Mesothelial cell of epicardium (in vitro differentiated cells): ENCODE results near the gene BSND. TPM values are rescaled to one million over a fixed set of nuclear protein-coding genes. Genes with fewer than 3 reads are reported as not detected.

Experiments used
- DNase-seq, 2 experiments: peaks; one replicate each; pipeline ENCODE4 v3.0.0; 2021; ENCODE audit warnings: low spot score in 2 of 2; ENCODE audit not compliant: unreplicated experiment in 2 of 2
- H3K27ac Mint-ChIP-seq: 2 replicates; pipeline ENCODE4 v1.8.0; 2021; ENCODE audit warnings: mixed read lengths
- H3K27me3 Mint-ChIP-seq: 2 replicates; pipeline ENCODE4 v1.8.0; 2021; ENCODE audit warnings: low read depth, mixed read lengths
- H3K36me3 Mint-ChIP-seq: 2 replicates; pipeline ENCODE4 v1.8.0; 2021; ENCODE audit warnings: mixed read lengths
- H3K4me1 Mint-ChIP-seq: 2 replicates; pipeline ENCODE4 v1.8.0; 2021; ENCODE audit warnings: mixed read lengths
- H3K4me3 Mint-ChIP-seq: 2 replicates; pipeline ENCODE4 v1.8.0; 2021; ENCODE audit warnings: mild to moderate bottlenecking, moderate library complexity, mixed read lengths
- H3K9me3 Mint-ChIP-seq: 2 replicates; pipeline ENCODE4 v1.8.0; 2021; ENCODE audit warnings: mixed read lengths
- total RNA-seq: library from RNA; stranded (reverse); gene quantifications from 3 replicates; pipeline ENCODE4 v1.2.1, GENCODE V29; 2021
- TF ChIP-seq, protein P1 (sequence below): fragments of 200-600 bp; sonication (generic); IDR thresholded peaks from one replicate; pipeline ENCODE4 v1.5.0; 2021; ENCODE audit warnings: antibody characterized with exemption; ENCODE audit not compliant: unreplicated experiment

BSND gene
- total RNA-seq, 1 donor from 2014 or later: 0.09 TPM

GRCh38 chr1:55010887-55011217, 12.1 kb downstream of the BSND start:
- H3K27me3 Mint-ChIP-seq: peaks cover 14% of the 10 kb centered on the region
- DNase-seq: no peak
- peaks cover 6% of the 10 kb centered on the region for H3K9me3 Mint-ChIP-seq
- H3K27ac Mint-ChIP-seq: no peak overlapping the region
- peaks cover 2% of the 10 kb centered on the region for H3K36me3 Mint-ChIP-seq
- no peak overlapping the region for H3K4me3 Mint-ChIP-seq
- H3K4me1 Mint-ChIP-seq: no peaks in the 10 kb centered on the region
- TF ChIP-seq, protein P1, sequence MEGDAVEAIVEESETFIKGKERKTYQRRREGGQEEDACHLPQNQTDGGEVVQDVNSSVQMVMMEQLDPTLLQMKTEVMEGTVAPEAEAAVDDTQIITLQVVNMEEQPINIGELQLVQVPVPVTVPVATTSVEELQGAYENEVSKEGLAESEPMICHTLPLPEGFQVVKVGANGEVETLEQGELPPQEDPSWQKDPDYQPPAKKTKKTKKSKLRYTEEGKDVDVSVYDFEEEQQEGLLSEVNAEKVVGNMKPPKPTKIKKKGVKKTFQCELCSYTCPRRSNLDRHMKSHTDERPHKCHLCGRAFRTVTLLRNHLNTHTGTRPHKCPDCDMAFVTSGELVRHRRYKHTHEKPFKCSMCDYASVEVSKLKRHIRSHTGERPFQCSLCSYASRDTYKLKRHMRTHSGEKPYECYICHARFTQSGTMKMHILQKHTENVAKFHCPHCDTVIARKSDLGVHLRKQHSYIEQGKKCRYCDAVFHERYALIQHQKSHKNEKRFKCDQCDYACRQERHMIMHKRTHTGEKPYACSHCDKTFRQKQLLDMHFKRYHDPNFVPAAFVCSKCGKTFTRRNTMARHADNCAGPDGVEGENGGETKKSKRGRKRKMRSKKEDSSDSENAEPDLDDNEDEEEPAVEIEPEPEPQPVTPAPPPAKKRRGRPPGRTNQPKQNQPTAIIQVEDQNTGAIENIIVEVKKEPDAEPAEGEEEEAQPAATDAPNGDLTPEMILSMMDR: no peak

DNA sequence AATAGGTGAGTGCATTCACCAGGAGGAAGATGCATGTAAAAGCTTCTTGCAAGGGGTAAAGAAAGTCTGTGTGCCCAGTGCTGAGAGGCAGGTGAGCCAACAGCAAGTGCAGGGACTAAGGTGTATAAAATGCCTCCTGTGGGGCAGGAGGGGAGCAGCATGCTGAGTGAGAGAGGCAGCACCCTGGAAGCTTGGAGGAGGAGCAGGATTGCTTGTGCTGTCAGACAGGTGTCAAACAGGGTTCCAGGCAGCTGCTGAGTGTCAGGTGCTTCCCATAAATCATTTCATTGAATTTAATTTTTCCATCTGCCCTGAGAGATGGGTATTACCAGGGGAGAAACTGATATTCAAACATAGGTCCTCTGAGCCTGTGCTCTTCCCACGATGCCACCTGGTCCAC, 13.9 kb downstream of the BSND start:
- no peak overlapping the region for H3K4me3 Mint-ChIP-seq
- H3K9me3 Mint-ChIP-seq: peaks cover 6% of the 10 kb centered on the region
- peaks cover 2% of the 10 kb centered on the region for H3K36me3 Mint-ChIP-seq
- peaks cover 14% of the 10 kb centered on the region for H3K27me3 Mint-ChIP-seq
- no peak overlapping the region for H3K27ac Mint-ChIP-seq
- H3K4me1 Mint-ChIP-seq: no peaks in the 10 kb centered on the region
- no peak for DNase-seq
- TF ChIP-seq, protein P1: no peak

- H3K4me3 Mint-ChIP-seq: no peak overlapping the region
- no peak overlapping the region for H3K27ac Mint-ChIP-seq
- peaks cover 14% of the 10 kb centered on the region for H3K27me3 Mint-ChIP-seq
- H3K4me1 Mint-ChIP-seq: no peaks in the 10 kb centered on the region
- no peaks in the 10 kb centered on the region for H3K9me3 Mint-ChIP-seq
- no peak for DNase-seq
- H3K36me3 Mint-ChIP-seq: no peaks in the 10 kb centered on the region
- TF ChIP-seq, protein P1: no peak
Measured at GRCh38 chr1:55015123-55015522, 16.4 kb downstream of the BSND start.

GRCh38 chr1:55015731-55016620, 17.2 kb downstream of the BSND start:
- H3K27ac Mint-ChIP-seq: no peak overlapping the region
- TF ChIP-seq, protein P1: no peak

GRCh38 chr1:55018395-55018794, 19.7 kb downstream of the BSND start:
- no peak overlapping the region for H3K4me3 Mint-ChIP-seq
- H3K36me3 Mint-ChIP-seq: no peaks in the 10 kb centered on the region
- TF ChIP-seq, protein P1: no peak
- peaks cover 10% of the 10 kb centered on the region for H3K27me3 Mint-ChIP-seq
- DNase-seq: no peak
- H3K4me1 Mint-ChIP-seq: no peaks in the 10 kb centered on the region
- H3K9me3 Mint-ChIP-seq: no peaks in the 10 kb centered on the region
- H3K27ac Mint-ChIP-seq: no peak overlapping the region

More at GRCh38 chr1:55015731-55016620, 17.2 kb downstream of the BSND start:
- no peak overlapping the region for H3K4me3 Mint-ChIP-seq
- H3K9me3 Mint-ChIP-seq: no peaks in the 10 kb centered on the region
- no peaks in the 10 kb centered on the region for H3K36me3 Mint-ChIP-seq
- no peaks in the 10 kb centered on the region for H3K4me1 Mint-ChIP-seq
- H3K27me3 Mint-ChIP-seq: peaks cover 14% of the 10 kb centered on the region
- no peak for DNase-seq
